Measurements from ENCODE around the gene RNF123.

The RNF123 gene

GRCh38 chr3:49720855-49721595 lies 31.7 kb downstream of the RNF123 start:
- no peak for TF ChIP-seq REST (IDR thresholded peaks at IDR 0.05; ENCODE audit: insufficient read depth in 1 of 2, low read depth in 2 of 2, low read length in 2 of 2)
- TF ChIP-seq POLR2AphosphoS5 (IDR thresholded peaks at IDR 0.05; ENCODE audit: low read depth, low read length): no peak; the same call in 1 of the 2 replicates
- TF ChIP-seq TAF1 (IDR thresholded peaks at IDR 0.05; ENCODE audit: borderline replicate concordance, insufficient read depth, low read length): no peak
- TF ChIP-seq FOXP2 (optimal IDR thresholded peaks at IDR 0.05; ENCODE audit: borderline replicate concordance, extremely low read depth, extremely low read length, insufficient read depth): no peak
- TF ChIP-seq SIN3A (IDR thresholded peaks at IDR 0.05; ENCODE audit: borderline replicate concordance, insufficient read depth, low read length): no peak

GRCh38 chr3:49721596-49721895 lies 32.2 kb downstream of the RNF123 start:
- TF ChIP-seq TAF1 (IDR thresholded peaks at IDR 0.05; ENCODE audit: borderline replicate concordance, insufficient read depth, low read length) (no peak), SIN3A (IDR thresholded peaks at IDR 0.05; ENCODE audit: borderline replicate concordance, insufficient read depth, low read length) (no peak), FOXP2 (optimal IDR thresholded peaks at IDR 0.05; ENCODE audit: borderline replicate concordance, extremely low read depth, extremely low read length, insufficient read depth) (no peak), REST (IDR thresholded peaks at IDR 0.05; ENCODE audit: insufficient read depth in 1 of 2, low read depth in 2 of 2, low read length in 2 of 2) (no peak)

GRCh38 chr3:49721896-49722781 lies 32.8 kb downstream of the RNF123 start:
- TF ChIP-seq POLR2AphosphoS5 (IDR thresholded peaks at IDR 0.05; ENCODE audit: low read depth, low read length) (no peak), SIN3A (IDR thresholded peaks at IDR 0.05; ENCODE audit: borderline replicate concordance, insufficient read depth, low read length) (no peak), REST (IDR thresholded peaks at IDR 0.05; ENCODE audit: insufficient read depth in 1 of 2, low read depth in 2 of 2, low read length in 2 of 2) (no peak), FOXP2 (optimal IDR thresholded peaks at IDR 0.05; ENCODE audit: borderline replicate concordance, extremely low read depth, extremely low read length, insufficient read depth) (no peak), TAF1 (IDR thresholded peaks at IDR 0.05; ENCODE audit: borderline replicate concordance, insufficient read depth, low read length) (no peak)

- no peak for TF ChIP-seq REST (IDR thresholded peaks at IDR 0.05; ENCODE audit: insufficient read depth in 1 of 2, low read depth in 2 of 2, low read length in 2 of 2)
- no peak for TF ChIP-seq TAF1 (IDR thresholded peaks at IDR 0.05; ENCODE audit: borderline replicate concordance, insufficient read depth, low read length)
- no peak for TF ChIP-seq POLR2AphosphoS5 (IDR thresholded peaks at IDR 0.05; ENCODE audit: low read depth, low read length)
- TF ChIP-seq SIN3A (IDR thresholded peaks at IDR 0.05; ENCODE audit: borderline replicate concordance, insufficient read depth, low read length): no peak
- TF ChIP-seq FOXP2 (optimal IDR thresholded peaks at IDR 0.05; ENCODE audit: borderline replicate concordance, extremely low read depth, extremely low read length, insufficient read depth): no peak
These were observed 33.5 kb downstream of the RNF123 start for GRCh38 chr3:49722896-49723295.

Measured in PFSK-1 (cell line).